GM19372 (cell line): ENCODE results near the gene MYO7A.

ENCODE experiments used
- ATAC-seq: cut with Tn5 transposase; IDR thresholded peaks from one replicate; pipeline ENCODE4 v1.9.1; 2021; ENCODE audit warnings: mild to moderate bottlenecking, low read depth, moderate library complexity; ENCODE audit not compliant: unreplicated experiment

Gene MYO7A

GRCh38 chr11:77158041-77158695, 30.1 kb downstream of the MYO7A start:
- ATAC-seq = no peak

GRCh38 chr11:77159219-77159936, 31.3 kb downstream of the MYO7A start:
- no peak for ATAC-seq

- ATAC-seq = no peak
Observed at GRCh38 chr11:77159937-77160495, 32.0 kb downstream of the MYO7A start.

- ATAC-seq = no peak
Observed at GRCh38 chr11:77163271-77163670, 35.2 kb downstream of the MYO7A start.

GRCh38 chr11:77165066-77165465, 37.0 kb downstream of the MYO7A start:
- no peak for ATAC-seq

- no peak for ATAC-seq
Observed at GRCh38 chr11:77166021-77166420, 38.0 kb downstream of the MYO7A start.

- ATAC-seq = no peak
Observed at GRCh38 chr11:77167111-77167626, 39.1 kb downstream of the MYO7A start.

GRCh38 chr11:77167791-77168190, 39.7 kb downstream of the MYO7A start:
- ATAC-seq = no peak

GRCh38 chr11:77170107-77170506, 42.1 kb downstream of the MYO7A start:
- ATAC-seq = no peak

GRCh38 chr11:77171254-77171653, 43.2 kb downstream of the MYO7A start:
- ATAC-seq = no peak

GRCh38 chr11:77171885-77172665, 44.0 kb downstream of the MYO7A start:
- no peak for ATAC-seq

GRCh38 chr11:77172666-77172982, 44.6 kb downstream of the MYO7A start:
- no peak for ATAC-seq

GRCh38 chr11:77173494-77173893, 45.4 kb downstream of the MYO7A start:
- ATAC-seq = no peak

GRCh38 chr11:77174559-77174958, 46.5 kb downstream of the MYO7A start:
- ATAC-seq = no peak

GRCh38 chr11:77175021-77175842, 47.2 kb downstream of the MYO7A start:
- ATAC-seq = no peak

GRCh38 chr11:77175869-77176539, 48.0 kb downstream of the MYO7A start:
- ATAC-seq = no peak

GRCh38 chr11:77176996-77177395, 49.0 kb downstream of the MYO7A start:
- no peak for ATAC-seq

GRCh38 chr11:77178150-77178549, 50.1 kb downstream of the MYO7A start:
- ATAC-seq = no peak

- no peak for ATAC-seq
Observed at GRCh38 chr11:77179048-77179447, 51.0 kb downstream of the MYO7A start.

- no peak for ATAC-seq
Observed at GRCh38 chr11:77179681-77180080, 51.6 kb downstream of the MYO7A start.
